HCT116 (cell line): ENCODE results near the gene EHBP1. TPM values are rescaled to one million over a fixed set of nuclear protein-coding genes. Genes with fewer than 3 reads are reported as not detected.

Experiments used
- ATAC-seq: fragments of 200-7000 bp; cut with Tn5 transposase; 2 replicates; pipeline ENCODE4 v1.9.1; 2020; ENCODE audit warnings: mild to moderate bottlenecking, moderate library complexity
- BruUV-seq: library from RNA; stranded (reverse); fragments of 400-500 nt; replicated peaks from 2 replicates; lab custom pipeline; 2021; lab: Mats Ljungman, UMichigan
- CTCF ChIA-PET: fragments of 300-600 bp; sonication (Branson Sonifier 250); formaldehyde crosslinking; loops from one replicate; lab custom pipeline; 2021; ENCODE audit warnings: antibody characterized with exemption; lab: Charles Lee
- POLR2A ChIA-PET: fragments of 300-600, 350-600 bp; sonication (Branson Sonifier 250); formaldehyde crosslinking; loops from one replicate; lab custom pipeline; 2021; ENCODE audit warnings: antibody characterized with exemption; lab: Charles Lee
- RAD21 ChIA-PET, 2 experiments: fragments of 300-600 bp; sonication (Branson Sonifier 250); formaldehyde crosslinking; loops; one replicate each; lab custom pipeline; 2023; ENCODE audit warnings: low total read pairs in 2 of 2; ENCODE audit not compliant: uncharacterized antibody in 2 of 2, unreplicated experiment in 2 of 2, low non-redundant PET in 1 of 2; lab: Charles Lee
- DNase-seq: peaks from one replicate; pipeline ENCODE4 v3.0.0-alpha.2; 2010; ENCODE audit warnings: low read depth, low spot score
- H2AFZ ChIP-seq: fragments of 200-600 bp; shearing (Covaris generic), sonication (generic); 2 replicates; pipeline ENCODE4 v1.6.1; 2017; ENCODE audit warnings: low read depth, mixed run types, mixed read lengths, antibody characterized with exemption, low read length; ENCODE audit not compliant: poor library complexity, severe bottlenecking
- H3K27ac ChIP-seq: 2 replicates; pipeline ENCODE4 v1.5.1; 2012; ENCODE audit warnings: low read depth, low read length
- H3K27me3 ChIP-seq: fragments of 200-600 bp; sonication (generic); 2 replicates; pipeline ENCODE4 v1.6.1; 2016; ENCODE audit warnings: mixed run types, low read length, mixed read lengths; ENCODE audit not compliant: insufficient read depth
- H3K36me3 ChIP-seq, 2 experiments: fragments of 200-500 bp in 1 of 2; fragments of 200-600 bp in 1 of 2; sonication (Bioruptor generic) in 1 of 2; sonication (generic) in 1 of 2; 2 replicates each; pipeline versions ENCODE4 v1.5.1 to v1.6.1; 2014 to 2016; ENCODE audit warnings: low read length in 2 of 2, inconsistent platforms in 1 of 2, mixed read lengths in 1 of 2, mixed run types in 1 of 2; ENCODE audit not compliant: insufficient read depth in 2 of 2, control insufficient read depth in 1 of 2
- H3K4me1 ChIP-seq, 2 experiments: fragments of 200-600 bp in 1 of 2; sonication (generic) in 1 of 2; 2 replicates each; pipeline versions ENCODE4 v1.5.1 to v1.6.1; 2012 to 2017; ENCODE audit warnings: low read length in 2 of 2, inconsistent platforms in 1 of 2, mild to moderate bottlenecking in 1 of 2, mixed read lengths in 1 of 2, mixed run types in 1 of 2, moderate library complexity in 1 of 2; ENCODE audit not compliant: insufficient read depth in 2 of 2, control insufficient read depth in 1 of 2
- H3K4me2 ChIP-seq: fragments of 200-600 bp; sonication (generic); 2 replicates; pipeline ENCODE4 v1.6.1; 2017; ENCODE audit warnings: mixed run types, low read length, mixed read lengths
- H3K4me3 ChIP-seq, 2 experiments: fragments of 200-600 bp in 1 of 2; sonication (generic) in 1 of 2; replicated peaks in 1 of 2; 2 replicates each; pipeline ENCODE4 v1.5.1; 2011 to 2016; ENCODE audit warnings: low read length in 2 of 2, control low read depth in 1 of 2, low read depth in 1 of 2, mild to moderate bottlenecking in 1 of 2, mixed read lengths in 1 of 2, mixed run types in 1 of 2
- H3K79me2 ChIP-seq: fragments of 200-600 bp; sonication (generic); 2 replicates; pipeline ENCODE4 v1.6.1; 2017; ENCODE audit warnings: mild to moderate bottlenecking, mixed run types, low read length, moderate library complexity, mixed read lengths; ENCODE audit not compliant: insufficient read depth
- H3K9ac ChIP-seq: fragments of 200-600 bp; sonication (generic); 2 replicates; pipeline ENCODE4 v1.6.1; 2016; ENCODE audit warnings: low read length, mixed read lengths
- H3K9me2 ChIP-seq: fragments of 200-600 bp; sonication (generic), shearing (Covaris generic); 2 replicates; pipeline ENCODE4 v1.6.1; 2017; ENCODE audit warnings: mixed run types, mild to moderate bottlenecking, moderate library complexity; ENCODE audit not compliant: insufficient read depth
- H3K9me3 ChIP-seq, 2 experiments: fragments of 200-500 bp in 1 of 2; fragments of 200-600 bp in 1 of 2; sonication (Bioruptor generic) in 1 of 2; sonication (generic) in 1 of 2; 2 replicates each; pipeline ENCODE4 v1.6.1; 2014 to 2017; ENCODE audit warnings: low read length in 2 of 2, mixed read lengths in 2 of 2, inconsistent platforms in 1 of 2, low read depth in 1 of 2, mild to moderate bottlenecking in 1 of 2, mixed run types in 1 of 2, moderate library complexity in 1 of 2; ENCODE audit not compliant: control insufficient read depth in 1 of 2, insufficient read depth in 1 of 2
- H4K20me1 ChIP-seq: fragments of 200-600 bp; sonication (generic), shearing (Covaris generic); 2 replicates; pipeline ENCODE4 v1.6.1; 2017; ENCODE audit warnings: mixed run types, mild to moderate bottlenecking, moderate library complexity; ENCODE audit not compliant: insufficient read depth
- CBX3 ChIP-seq: IDR thresholded peaks from 2 replicates; pipeline ENCODE4 v1.6.1; 2012; ENCODE audit warnings: low read depth
- SRF ChIP-seq: IDR thresholded peaks from 2 replicates; pipeline ENCODE4 v1.6.1; 2012; ENCODE audit warnings: low read depth
- TCF7L2 ChIP-seq: IDR thresholded peaks from 2 replicates; pipeline ENCODE4 v1.7.0; 2011; ENCODE audit warnings: borderline replicate concordance, inconsistent platforms; ENCODE audit not compliant: insufficient read depth, insufficient read length; ENCODE audit errors: extremely low read depth
- YY1 ChIP-seq: IDR thresholded peaks from 2 replicates; pipeline ENCODE4 v1.6.1; 2011; ENCODE audit warnings: low read length, low read depth, moderate library complexity, mild to moderate bottlenecking; ENCODE audit not compliant: insufficient replicate concordance; ENCODE audit errors: extremely low read depth
- intact Hi-C: fragments of 100-400 bp; cut with micrococcal nuclease; formaldehyde crosslinking; loops from 2 replicates; pipeline ENCODE4 v1.10.0; 2022
- total RNA-seq: library from RNA; stranded (reverse); gene quantifications from one replicate; pipeline ENCODE4 v1.2.1, GENCODE V29; 2021; ENCODE audit not compliant: unreplicated experiment
- TF ChIP-seq, protein P1 (sequence below): IDR thresholded peaks from 2 replicates; pipeline ENCODE4 v1.6.1; 2011; ENCODE audit warnings: mild to moderate bottlenecking, low read length, moderate library complexity; ENCODE audit not compliant: insufficient replicate concordance; ENCODE audit errors: extremely low read depth

Gene EHBP1
- total RNA-seq, 1 experiment from 2014 or later = 89.9 TPM

DNA sequence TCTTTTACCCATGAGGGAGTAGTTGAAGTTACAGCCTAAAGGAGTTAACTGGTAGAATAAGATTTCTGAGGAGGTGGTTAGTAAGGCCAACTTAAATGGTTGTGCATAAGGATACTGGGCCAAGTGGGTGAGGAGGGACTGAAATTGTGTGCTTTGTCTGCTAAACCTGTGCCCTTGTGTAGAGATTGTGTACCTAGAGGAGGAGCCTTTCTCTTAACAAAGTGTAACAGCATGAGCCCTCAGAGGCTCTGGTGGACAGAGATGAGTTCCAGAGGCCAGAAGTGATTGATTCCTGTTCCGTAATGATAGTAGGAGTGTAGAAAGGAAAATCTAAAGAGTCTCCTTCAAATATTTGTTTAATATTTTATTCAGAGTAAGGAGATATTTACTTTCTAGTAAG lies 388.0 kb downstream of the EHBP1 start:
- intact Hi-C loops = no loop called here
- ATAC-seq (no peak), DNase-seq (no peak)
- Histone ChIP-seq H4K20me1 (no peaks in the 10 kb centered on the region), H3K27ac (no peak overlapping the region), H3K36me3 (no peaks in the 10 kb centered on the region), H3K27me3 (no peaks in the 10 kb centered on the region), H3K4me3 (no peak overlapping the region), H3K4me2 (no peak overlapping the region), H3K9me3 (no peaks in the 10 kb centered on the region), H2AFZ (no peak overlapping the region), H3K79me2 (no peaks in the 10 kb centered on the region), H3K9ac (no peak overlapping the region), H3K9me2 (0 out of 2 replicates have a peak, but pooled peaks cover 3% of the 10 kb centered on the region), H3K4me1 (no peaks in the 10 kb centered on the region)
- CTCF ChIA-PET = no interaction called here
- RAD21 ChIA-PET = no interaction called here
- TF ChIP-seq TCF7L2 = no peak
- no peak for TF ChIP-seq SRF
- TF ChIP-seq YY1 = no peak
- TF ChIP-seq, protein P1, sequence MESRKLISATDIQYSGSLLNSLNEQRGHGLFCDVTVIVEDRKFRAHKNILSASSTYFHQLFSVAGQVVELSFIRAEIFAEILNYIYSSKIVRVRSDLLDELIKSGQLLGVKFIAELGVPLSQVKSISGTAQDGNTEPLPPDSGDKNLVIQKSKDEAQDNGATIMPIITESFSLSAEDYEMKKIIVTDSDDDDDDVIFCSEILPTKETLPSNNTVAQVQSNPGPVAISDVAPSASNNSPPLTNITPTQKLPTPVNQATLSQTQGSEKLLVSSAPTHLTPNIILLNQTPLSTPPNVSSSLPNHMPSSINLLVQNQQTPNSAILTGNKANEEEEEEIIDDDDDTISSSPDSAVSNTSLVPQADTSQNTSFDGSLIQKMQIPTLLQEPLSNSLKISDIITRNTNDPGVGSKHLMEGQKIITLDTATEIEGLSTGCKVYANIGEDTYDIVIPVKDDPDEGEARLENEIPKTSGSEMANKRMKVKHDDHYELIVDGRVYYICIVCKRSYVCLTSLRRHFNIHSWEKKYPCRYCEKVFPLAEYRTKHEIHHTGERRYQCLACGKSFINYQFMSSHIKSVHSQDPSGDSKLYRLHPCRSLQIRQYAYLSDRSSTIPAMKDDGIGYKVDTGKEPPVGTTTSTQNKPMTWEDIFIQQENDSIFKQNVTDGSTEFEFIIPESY = no peak
- TF ChIP-seq CBX3 = no peak
- POLR2A ChIA-PET = interaction anchor here (0.6 kb wide), 1 partner anchor 68 kb away, joined by 3 read pairs; no protein-coding TSS in a partner anchor
- BruUV-seq = no TSS peak

Other genes with a start within 250 kb of the EHBP1 start
- 3.2 TPM for gene TMEM17, start 199.5 kb upstream of the EHBP1 start, total RNA-seq